Measurements from ENCODE around the gene APCDD1L. TPM values are rescaled to one million over a fixed set of nuclear protein-coding genes. Genes with fewer than 3 reads are reported as not detected.

The APCDD1L gene
- total and polyA plus RNA-seq, 2 experiments from 2014 or later, result 16.6 to 25.6 TPM

GRCh38 chr20:58514321-58515232, 622 bp downstream of the APCDD1L start:
- Histone ChIP-seq H3K79me2 (ENCODE audit: insufficient read depth) (peaks cover 45% of the 10 kb centered on the region), H3K4me3 (peak overlapping the region; percentile 78), H3K4me1 (ENCODE audit: insufficient read depth) (peaks cover 29% of the 10 kb centered on the region), H3F3A (ENCODE audit: insufficient read depth) (peaks cover 7% of the 10 kb centered on the region), H4K20me1 (ENCODE audit: insufficient read depth) (no peaks in the 10 kb centered on the region), H3K27ac (no peak overlapping the region), H2AFZ (peak overlapping the region; percentile 87), H3K9me3 (ENCODE audit: low read depth) (no peaks in the 10 kb centered on the region), H3K9ac (peak overlapping the region; percentile 75), H3K4me2 (ENCODE audit: unreplicated experiment) (peak overlapping the region; percentile 95), H3K27me3 (replicated peaks; ENCODE audit: insufficient read depth) (no peaks in the 10 kb centered on the region), H3K36me3 (ENCODE audit: low read depth) (no peaks in the 10 kb centered on the region), H3K9me2 (ENCODE audit: insufficient read depth) (no peaks in the 10 kb centered on the region)
- DNase-seq, result peak; percentile 56
- in situ Hi-C loops (cut with MboI), result no loop called here
- 17 to 20% methylated on average over 55 to 59 of the region's 74 CpGs for WGBS, 2 experiments (ENCODE audit: low coverage in 1 of 2, low lambda C conversion rate in 2 of 2, missing lambda C conversion rate in 2 of 2)
- no peak for TF ChIP-seq EZH2 (IDR thresholded peaks at IDR 0.05; ENCODE audit: insufficient read depth, poor library complexity, severe bottlenecking)
- TF ChIP-seq EZH2phosphoT487 (IDR thresholded peaks at IDR 0.05; ENCODE audit: insufficient read depth, low read depth), result no peak

GRCh38 chr20:58513580-58514285, 1.5 kb downstream of the APCDD1L start:
- in situ Hi-C loops (cut with MboI), result no loop called here
- Histone ChIP-seq H3K4me3 (peak overlapping the region; percentile 78), H3K36me3 (ENCODE audit: low read depth) (no peaks in the 10 kb centered on the region), H3K9me3 (ENCODE audit: low read depth) (no peaks in the 10 kb centered on the region), H2AFZ (no peak overlapping the region), H3K4me1 (ENCODE audit: insufficient read depth) (peaks cover 29% of the 10 kb centered on the region), H4K20me1 (ENCODE audit: insufficient read depth) (no peaks in the 10 kb centered on the region), H3K9ac (no peak overlapping the region), H3F3A (ENCODE audit: insufficient read depth) (peaks cover 7% of the 10 kb centered on the region), H3K9me2 (ENCODE audit: insufficient read depth) (no peaks in the 10 kb centered on the region), H3K4me2 (ENCODE audit: unreplicated experiment) (peak overlapping the region; percentile 95), H3K79me2 (ENCODE audit: insufficient read depth) (peaks cover 45% of the 10 kb centered on the region), H3K27ac (no peak overlapping the region), H3K27me3 (replicated peaks; ENCODE audit: insufficient read depth) (no peaks in the 10 kb centered on the region)
- DNase-seq, result no peak
- 88 to 89% methylated on average over 19 of the region's 19 CpGs for WGBS, 2 experiments (ENCODE audit: low coverage in 1 of 2, low lambda C conversion rate in 2 of 2, missing lambda C conversion rate in 2 of 2)
- TF ChIP-seq EZH2phosphoT487 (IDR thresholded peaks at IDR 0.05; ENCODE audit: insufficient read depth, low read depth), result no peak
- TF ChIP-seq EZH2 (IDR thresholded peaks at IDR 0.05; ENCODE audit: insufficient read depth, poor library complexity, severe bottlenecking), result no peak

DNA sequence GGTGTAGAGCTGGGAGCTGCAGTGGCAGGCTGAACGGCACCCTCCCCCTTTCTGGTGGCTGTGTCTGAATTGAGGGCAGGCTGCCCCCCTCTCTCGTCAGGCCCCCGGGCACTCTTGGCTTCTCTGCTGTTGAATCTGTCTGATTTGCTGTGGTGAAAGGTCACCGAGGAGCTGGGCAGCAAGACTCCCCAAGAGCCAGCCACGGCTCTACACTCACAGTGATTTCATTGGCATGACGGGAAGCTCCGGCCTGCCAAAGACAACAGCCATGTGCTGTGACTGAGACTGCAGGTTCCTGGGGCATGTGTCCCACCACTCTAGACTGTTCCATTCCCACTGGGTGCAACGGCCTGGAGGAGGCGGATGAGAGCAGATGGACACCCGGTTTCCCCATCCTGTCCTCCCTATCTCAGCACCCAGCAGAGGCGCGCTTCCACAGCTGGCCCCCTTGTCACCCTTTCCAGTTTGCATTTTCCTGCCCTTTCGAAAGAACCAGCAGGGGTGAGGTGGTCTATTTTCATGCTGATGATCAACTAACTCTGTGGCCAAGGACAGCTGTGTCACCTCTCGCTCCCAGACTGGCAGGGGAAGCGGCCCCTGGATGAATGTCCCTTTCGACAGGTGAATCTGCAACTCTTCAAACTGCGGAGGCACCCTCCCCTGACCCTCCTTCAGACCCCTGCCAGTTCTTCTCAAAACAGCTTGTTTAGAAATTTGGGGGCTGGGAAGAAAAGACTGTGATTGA, 2.2 kb downstream of the APCDD1L start:
- TF ChIP-seq EZH2 (IDR thresholded peaks at IDR 0.05; ENCODE audit: insufficient read depth, poor library complexity, severe bottlenecking), result no peak
- no peak for TF ChIP-seq EZH2phosphoT487 (IDR thresholded peaks at IDR 0.05; ENCODE audit: insufficient read depth, low read depth)
- no peaks in the 10 kb centered on the region for H3K27me3 ChIP-seq (replicated peaks; ENCODE audit: insufficient read depth)
- no peak overlapping the region for H3K9ac ChIP-seq
- peaks cover 29% of the 10 kb centered on the region for H3K4me1 ChIP-seq (ENCODE audit: insufficient read depth)
- no peaks in the 10 kb centered on the region for H3K9me2 ChIP-seq (ENCODE audit: insufficient read depth)
- no peak overlapping the region for H3K4me3 ChIP-seq
- H3F3A ChIP-seq (ENCODE audit: insufficient read depth), result peaks cover 7% of the 10 kb centered on the region
- H3K9me3 ChIP-seq (ENCODE audit: low read depth), result no peaks in the 10 kb centered on the region
- no peaks in the 10 kb centered on the region for H4K20me1 ChIP-seq (ENCODE audit: insufficient read depth)
- H3K4me2 ChIP-seq (ENCODE audit: unreplicated experiment), result no peak overlapping the region
- no peak overlapping the region for H2AFZ ChIP-seq
- H3K79me2 ChIP-seq (ENCODE audit: insufficient read depth), result peaks cover 45% of the 10 kb centered on the region
- 89 to 93% methylated on average over 17 of the region's 17 CpGs for WGBS, 2 experiments (ENCODE audit: low coverage in 1 of 2, low lambda C conversion rate in 2 of 2, missing lambda C conversion rate in 2 of 2)
- DNase-seq, result peak; percentile 17
- in situ Hi-C loops (cut with MboI), result no loop called here
- no peak overlapping the region for H3K27ac ChIP-seq
- no peaks in the 10 kb centered on the region for H3K36me3 ChIP-seq (ENCODE audit: low read depth)

- H3K4me2 ChIP-seq (ENCODE audit: unreplicated experiment), result peak overlapping the region; percentile 24
- H4K20me1 ChIP-seq (ENCODE audit: insufficient read depth), result no peaks in the 10 kb centered on the region
- TF ChIP-seq EZH2 (IDR thresholded peaks at IDR 0.05; ENCODE audit: insufficient read depth, poor library complexity, severe bottlenecking), result no peak
- no peak for TF ChIP-seq EZH2phosphoT487 (IDR thresholded peaks at IDR 0.05; ENCODE audit: insufficient read depth, low read depth)
- H3K27ac ChIP-seq, result no peak overlapping the region
- peaks cover 26% of the 10 kb centered on the region for H3K4me1 ChIP-seq (ENCODE audit: insufficient read depth)
- H3F3A ChIP-seq (ENCODE audit: insufficient read depth), result peaks cover 7% of the 10 kb centered on the region
- no peak overlapping the region for H2AFZ ChIP-seq
- no peaks in the 10 kb centered on the region for H3K36me3 ChIP-seq (ENCODE audit: low read depth)
- no peaks in the 10 kb centered on the region for H3K27me3 ChIP-seq (replicated peaks; ENCODE audit: insufficient read depth)
- in situ Hi-C loops (cut with MboI), result no loop called here
- H3K9me2 ChIP-seq (ENCODE audit: insufficient read depth), result no peaks in the 10 kb centered on the region
- DNase-seq, result peak; percentile 39
- no peaks in the 10 kb centered on the region for H3K9me3 ChIP-seq (ENCODE audit: low read depth)
- H3K9ac ChIP-seq, result no peak overlapping the region
- H3K4me3 ChIP-seq, result no peak overlapping the region
- peaks cover 40% of the 10 kb centered on the region for H3K79me2 ChIP-seq (ENCODE audit: insufficient read depth)
- WGBS, 2 experiments (ENCODE audit: low coverage in 1 of 2, low lambda C conversion rate in 2 of 2, missing lambda C conversion rate in 2 of 2), result 66 to 69% methylated on average over 9 of the region's 9 CpGs
Observed at GRCh38 chr20:58511861-58512260, 3.3 kb downstream of the APCDD1L start.
